Measurements from ENCODE around the gene HS3ST3A1.
"Not testable (repeated sequence)": the region's sequence is repeated elsewhere in the genome, so short reads cannot be mapped to it uniquely, and the experiment has no call there.

Gene HS3ST3A1

DNA sequence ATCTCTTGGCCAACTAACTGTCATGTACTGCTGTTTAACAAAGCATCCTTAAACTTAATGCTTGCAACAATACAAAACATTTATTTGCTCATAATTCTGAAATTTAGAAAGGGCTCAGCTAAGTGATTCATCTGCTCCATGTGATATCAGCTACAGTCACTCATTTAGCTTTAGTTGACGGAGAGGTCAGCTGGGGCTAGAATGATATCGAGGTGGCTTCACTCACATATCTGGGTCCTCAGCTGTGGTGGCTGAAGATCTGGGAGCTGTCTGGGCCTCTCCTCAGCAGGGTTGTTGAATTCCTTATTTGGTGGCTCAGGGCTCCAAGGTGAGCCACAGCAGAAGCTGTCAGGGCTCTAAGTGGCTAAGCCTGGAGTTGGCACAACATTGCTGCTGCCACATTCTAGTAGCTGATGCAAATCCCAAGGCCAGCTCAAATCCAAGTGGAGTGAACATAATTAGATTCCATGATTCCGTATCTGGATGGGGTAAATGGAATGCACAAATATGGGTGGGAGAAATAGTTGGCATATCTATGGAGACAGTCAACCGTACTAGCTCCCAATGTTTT, 62.8 kb downstream of the HS3ST3A1 start:
- DNase-seq (ENCODE audit: low read depth, low spot score): no peak

DNA sequence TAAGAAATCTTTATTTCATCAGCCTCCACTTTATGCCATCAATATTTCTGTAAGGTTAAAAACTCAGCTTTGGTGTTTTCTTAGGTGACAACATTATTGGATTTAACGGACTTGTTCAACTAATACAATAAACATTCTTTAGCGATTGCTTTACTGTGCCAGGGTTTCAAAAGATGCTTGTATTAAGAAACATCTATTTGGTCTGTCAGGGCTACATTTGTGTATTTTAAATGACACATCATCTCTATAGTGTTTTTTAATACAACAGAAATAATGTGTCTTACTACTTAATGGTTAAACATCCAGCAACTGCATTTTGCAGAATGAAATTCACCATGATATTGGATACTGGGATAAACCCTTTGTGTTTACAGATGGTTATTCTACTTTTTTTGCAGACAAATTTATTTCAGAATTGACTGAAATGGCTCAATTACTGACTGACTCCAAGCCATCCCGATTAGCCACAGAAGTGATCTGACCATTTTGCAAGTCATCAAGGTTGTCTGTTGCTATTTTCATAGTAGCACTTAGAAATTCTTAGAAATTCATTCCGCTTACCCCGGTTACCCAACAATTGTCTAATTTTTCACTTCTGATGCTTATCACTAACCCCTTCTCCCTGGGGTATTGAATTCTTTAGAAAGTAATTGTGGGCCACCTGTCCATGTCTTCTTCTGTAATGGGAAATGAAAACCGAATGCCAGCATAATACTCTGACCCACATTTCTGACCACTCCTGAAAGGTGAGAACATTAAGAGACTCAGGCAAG, 63.7 kb downstream of the HS3ST3A1 start:
- DNase-seq (ENCODE audit: low read depth, low spot score): no peak

DNA sequence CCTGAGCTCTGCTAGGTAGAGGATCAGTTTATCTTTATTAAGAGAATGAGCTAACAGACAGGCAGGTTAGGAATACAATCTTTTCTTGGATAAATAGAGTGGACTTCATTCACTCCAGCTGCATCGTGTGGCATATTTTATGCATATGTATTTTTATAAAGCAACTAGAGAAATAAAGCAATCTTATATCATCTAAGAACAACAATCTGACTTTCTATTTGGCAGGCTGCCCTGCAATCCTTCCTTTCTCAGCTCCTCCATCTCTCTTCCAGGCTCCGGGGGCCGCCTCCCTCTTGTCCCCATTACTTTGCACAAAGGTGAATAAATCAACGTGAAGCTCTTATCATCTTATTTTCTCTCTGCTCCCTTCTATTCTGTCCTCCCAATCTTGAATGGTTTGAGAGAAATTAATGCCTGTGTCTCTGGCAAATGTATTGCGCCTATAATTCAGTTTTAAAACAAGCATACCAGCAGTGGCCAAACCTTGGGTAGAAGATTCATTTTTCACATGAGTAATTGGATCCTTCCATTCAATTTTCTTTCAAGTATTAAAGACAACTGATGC, 64.5 kb downstream of the HS3ST3A1 start:
- no peak for DNase-seq (ENCODE audit: low read depth, low spot score)

DNA sequence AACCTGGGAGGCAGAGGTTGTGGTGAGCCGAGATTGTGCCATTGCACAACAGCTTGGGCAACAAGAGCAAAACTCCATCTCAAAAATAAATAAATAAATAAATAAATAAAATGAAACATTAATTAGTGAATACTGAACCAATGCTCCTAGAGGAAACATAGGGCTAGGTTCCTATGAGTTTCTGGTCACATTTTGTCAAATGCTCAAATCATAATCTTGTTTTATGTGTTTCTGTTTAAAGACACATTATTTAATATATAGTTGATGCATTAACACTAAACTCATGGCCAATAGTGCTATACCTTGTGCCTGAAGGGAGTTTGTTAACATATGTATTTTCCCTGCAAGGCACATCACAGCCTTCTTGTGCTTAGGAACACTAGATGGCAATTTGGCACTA, 66.8 kb downstream of the HS3ST3A1 start:
- DNase-seq (ENCODE audit: low read depth, low spot score): no peak

DNA sequence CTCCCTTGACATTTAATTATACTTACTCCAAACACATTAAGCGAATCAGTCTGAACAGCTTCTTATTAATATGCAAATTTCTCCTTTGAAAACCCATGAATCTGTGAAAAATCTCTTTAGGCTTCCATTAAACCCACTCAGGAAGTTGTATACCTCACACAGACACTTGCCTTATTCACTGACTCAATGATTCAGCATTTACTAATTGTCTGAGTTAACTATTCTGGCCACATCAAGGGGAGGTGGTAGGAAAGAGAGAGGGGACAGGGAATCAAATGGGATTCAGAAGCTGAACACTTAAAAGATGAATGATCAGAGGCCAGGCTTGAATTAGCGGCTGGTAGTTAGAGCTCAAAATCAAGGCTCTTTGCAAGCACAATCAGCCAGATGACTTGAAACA, 70.0 kb downstream of the HS3ST3A1 start:
- no peak for DNase-seq (ENCODE audit: low read depth, low spot score)

DNA sequence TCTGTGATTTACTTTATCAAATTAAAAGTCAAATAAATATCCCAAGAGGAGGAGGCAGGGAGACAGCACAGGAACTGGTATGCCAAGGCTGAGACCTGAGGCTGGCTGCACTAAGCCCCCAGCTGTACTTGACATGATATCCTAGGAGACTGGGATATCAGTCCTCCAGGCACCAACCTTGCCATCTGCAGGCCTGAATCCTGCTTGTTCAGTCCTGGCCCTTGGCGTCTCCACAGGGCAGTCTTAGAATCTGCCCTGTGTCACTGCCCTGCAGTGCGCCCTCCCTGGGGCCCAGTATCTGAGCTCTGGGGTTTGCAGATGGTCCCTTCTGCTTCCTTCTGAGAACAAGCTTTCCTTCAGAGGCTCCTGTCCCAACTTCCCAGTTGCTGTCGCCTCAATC, 75.9 kb downstream of the HS3ST3A1 start:
- DNase-seq (ENCODE audit: low read depth, low spot score): no peak

DNA sequence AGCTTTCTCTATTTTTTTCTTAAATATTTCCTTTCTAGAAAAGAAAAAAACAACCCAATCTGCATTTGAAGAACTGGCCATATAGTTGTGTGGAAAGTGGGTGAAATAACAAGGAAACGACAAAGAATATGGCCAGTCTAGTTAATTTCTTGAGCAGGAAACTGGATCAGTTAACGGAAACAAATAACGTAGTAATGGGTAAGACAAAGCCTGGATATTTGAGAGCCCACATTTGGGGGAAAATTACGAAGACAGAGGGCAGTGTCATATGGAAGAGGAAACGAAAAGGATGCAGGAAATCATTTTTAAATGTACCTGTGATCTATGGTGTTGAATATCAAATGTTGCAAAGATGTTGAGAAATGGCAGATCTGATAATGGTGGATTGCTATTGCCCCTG, 78.6 kb downstream of the HS3ST3A1 start:
- DNase-seq (ENCODE audit: low read depth, low spot score): no peak

DNA sequence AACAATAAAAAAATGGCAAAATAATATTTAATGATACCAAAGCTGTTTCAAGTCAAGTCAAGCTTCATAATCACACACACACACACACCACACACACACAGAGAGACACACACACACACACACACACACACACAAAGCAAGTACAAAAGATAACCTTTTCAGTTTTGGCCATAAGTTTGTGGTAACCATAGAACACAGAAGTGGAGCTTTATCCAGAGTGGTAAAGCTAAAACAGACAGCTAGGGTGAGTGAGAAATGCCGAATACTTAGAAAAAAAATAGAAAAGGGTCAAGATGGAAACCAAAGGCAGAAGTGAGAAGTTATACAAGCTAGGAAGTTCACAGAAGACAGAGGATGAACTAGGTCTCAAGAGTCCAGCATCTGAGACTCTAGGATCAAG, 79.0 kb downstream of the HS3ST3A1 start:
- no peak for DNase-seq (ENCODE audit: low read depth, low spot score)

DNA sequence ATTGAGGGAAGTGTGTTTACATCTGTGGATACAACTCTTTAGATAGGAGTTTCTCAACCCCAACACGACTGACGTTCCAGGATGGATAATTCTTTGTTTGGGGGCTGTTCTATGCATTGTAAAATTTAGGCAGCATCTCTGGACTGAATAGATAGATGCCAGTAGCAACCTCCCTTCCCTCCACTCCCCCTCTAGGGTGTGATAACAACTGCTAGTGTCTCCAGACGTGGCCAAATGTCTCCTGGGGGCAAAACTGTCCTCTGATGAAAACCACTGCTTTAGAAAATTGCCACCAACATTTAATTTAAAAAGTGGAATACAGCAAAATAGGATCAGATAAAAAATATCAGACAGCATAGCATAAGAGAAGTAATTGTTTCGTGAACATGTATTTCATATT, 79.9 kb downstream of the HS3ST3A1 start:
- no peak for DNase-seq (ENCODE audit: low read depth, low spot score)

DNA sequence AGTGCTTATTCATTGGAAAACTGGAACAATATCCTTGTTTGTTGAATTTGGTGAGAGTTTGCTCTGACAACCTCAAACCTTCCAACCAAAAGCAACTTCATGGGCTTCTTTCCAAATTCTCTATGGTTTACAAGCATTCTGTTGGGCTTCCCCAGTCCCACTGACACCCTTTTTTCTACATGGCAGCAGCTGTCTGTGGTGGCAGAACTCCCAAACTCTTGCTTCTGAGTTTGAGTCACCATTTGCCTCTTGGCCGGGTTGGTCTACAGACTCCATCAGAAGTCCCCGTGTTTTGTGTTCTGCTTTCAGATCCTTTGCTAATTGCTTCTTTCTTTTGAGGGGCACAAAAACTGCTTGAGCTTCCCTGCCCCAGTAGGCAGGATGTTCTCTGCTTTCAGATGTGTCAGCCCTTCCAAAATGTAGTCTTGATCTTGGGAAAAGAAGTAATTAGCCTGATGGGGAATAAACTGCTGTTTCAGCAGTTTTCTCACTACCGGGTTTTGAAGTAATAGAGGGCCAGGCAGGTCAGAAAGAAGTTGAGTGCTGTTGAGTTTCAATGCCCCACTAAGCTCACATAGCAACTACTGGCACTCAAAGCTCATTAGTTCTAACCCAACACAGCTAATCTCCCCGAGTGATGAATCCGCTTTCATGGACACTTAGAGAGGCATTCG, 80.7 kb downstream of the HS3ST3A1 start:
- no peak for DNase-seq (ENCODE audit: low read depth, low spot score)

DNA sequence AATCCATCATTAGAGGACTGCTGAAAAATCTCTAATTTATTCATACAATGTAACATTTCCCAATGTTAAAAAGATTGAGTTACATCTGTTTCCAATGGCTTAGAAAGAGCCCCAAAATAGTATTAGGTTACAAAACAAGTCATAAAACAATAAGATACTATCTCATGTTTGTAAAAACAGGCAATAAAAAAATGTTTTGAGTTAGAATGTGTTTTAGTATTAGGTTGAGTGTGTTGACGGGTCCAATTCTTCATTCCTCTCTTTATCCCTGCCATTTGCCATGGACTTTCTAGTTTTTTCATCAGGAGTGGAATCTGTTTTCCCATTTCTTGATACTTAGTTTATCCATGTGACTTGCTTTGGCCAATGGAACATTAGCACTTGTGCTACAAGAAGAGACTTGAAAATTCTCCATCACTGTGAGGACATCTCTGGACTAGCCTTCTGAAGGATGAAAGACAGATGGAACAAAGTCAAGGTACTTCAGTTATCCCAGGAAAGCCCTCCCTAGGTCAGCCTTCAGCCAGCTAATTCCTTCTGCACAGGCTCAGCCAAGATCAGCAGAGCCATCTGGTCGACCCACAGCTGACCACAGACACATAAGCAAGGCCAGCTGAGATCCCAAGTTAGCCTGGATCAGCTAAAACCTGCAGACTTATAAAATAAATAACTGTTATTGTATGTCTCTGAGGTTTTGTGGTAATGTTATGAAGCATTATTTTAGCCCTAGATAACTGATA, 83.3 kb downstream of the HS3ST3A1 start:
- no peak for DNase-seq (ENCODE audit: low read depth, low spot score)

DNA sequence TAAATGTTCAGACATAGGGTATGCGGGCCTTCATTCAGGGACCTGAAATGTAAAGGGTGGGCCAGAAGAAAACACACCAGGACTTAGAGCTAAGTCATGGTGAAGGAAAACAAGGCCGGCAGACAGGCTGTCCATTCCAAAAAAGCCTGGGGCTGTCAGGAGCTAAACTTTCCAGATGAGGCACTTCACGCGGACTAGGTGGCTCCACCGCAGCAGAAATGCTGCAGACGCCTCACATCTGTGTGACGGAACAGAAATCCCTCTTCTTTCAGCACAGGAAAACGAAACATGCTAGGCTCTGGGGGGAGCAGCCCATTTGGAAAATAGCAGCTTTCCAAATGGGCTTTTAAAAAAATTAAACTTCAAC, 88.7 kb downstream of the HS3ST3A1 start:
- DNase-seq (ENCODE audit: low read depth, low spot score): no peak

DNA sequence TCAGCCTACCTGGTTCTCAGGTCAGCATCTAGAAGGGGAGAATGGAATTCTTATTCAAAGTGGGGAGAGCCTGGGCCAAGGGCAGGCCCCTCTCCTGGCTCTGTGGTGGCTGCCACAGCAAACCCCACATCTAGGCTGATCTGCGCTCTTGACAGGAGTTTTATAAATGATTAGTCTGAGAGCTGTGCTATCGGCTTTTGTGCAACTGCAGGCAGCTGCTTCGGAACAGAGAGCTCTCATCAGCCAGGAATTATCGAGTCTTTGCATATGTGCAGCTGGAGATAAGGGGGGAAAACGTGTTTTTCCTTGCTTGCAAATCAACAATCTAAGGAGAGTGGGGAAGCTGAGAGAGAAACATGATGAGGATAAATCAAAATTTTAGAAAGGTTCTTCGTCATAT, 91.7 kb downstream of the HS3ST3A1 start:
- DNase-seq (ENCODE audit: low read depth, low spot score): no peak

DNA sequence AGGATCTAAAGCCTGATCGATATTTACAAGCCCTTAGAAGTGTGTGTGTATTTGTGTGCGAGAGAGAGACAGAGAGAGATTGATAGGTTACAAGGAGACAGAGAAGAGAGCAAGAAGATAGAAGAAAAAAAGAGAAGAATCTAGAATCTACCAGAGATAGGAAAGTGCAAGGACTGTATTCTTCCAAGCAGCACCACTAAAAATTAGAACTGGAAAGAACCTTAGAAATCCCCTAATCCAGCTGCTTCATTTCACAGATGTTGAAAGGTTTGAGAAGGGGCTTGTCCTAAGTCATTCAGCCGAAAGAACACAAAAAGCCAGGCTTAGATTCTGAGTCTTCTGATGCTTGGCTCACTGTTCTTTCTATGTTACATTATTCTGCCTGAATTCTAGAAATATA, 92.2 kb downstream of the HS3ST3A1 start:
- no peak for DNase-seq (ENCODE audit: low read depth, low spot score)

DNA sequence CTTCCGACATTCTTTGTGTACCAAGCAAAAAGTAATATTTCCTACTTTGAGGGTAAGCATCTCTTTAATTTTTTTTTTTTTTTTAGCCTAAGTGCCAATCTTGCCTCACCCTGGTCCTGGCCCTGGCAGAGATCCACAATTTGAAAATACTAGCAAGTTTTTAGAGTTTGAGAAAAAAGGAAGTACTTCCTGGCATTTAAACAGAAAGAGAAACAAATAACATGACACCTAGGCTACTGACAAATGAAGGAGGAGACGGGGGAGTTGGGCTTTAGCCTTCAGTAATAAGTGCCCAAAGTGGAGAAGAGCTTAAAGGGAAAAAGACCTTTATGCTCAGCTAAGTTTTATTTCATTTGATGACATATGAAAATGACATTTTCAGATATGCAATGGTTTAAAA, 92.8 kb downstream of the HS3ST3A1 start:
- DNase-seq (ENCODE audit: low read depth, low spot score): no peak

DNA sequence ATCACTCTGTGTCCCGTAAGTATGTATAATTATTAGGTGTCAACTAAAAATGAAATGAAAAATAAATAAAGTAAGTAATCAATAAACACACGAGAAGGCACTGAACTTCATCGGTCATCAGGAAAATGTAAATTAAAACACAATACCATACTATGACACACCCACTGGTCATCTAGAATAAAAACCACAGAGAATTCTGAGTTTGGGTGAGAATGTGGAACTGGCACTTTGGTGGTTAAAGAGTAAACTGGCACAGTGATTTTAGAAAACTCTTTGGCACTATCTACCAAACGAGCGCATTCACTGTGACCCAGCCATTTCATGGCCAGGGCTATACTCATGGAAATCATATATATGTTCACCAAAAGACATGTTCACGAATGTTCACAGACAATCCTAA, 98.2 kb downstream of the HS3ST3A1 start:
- DNase-seq (ENCODE audit: low read depth, low spot score): no peak

DNA sequence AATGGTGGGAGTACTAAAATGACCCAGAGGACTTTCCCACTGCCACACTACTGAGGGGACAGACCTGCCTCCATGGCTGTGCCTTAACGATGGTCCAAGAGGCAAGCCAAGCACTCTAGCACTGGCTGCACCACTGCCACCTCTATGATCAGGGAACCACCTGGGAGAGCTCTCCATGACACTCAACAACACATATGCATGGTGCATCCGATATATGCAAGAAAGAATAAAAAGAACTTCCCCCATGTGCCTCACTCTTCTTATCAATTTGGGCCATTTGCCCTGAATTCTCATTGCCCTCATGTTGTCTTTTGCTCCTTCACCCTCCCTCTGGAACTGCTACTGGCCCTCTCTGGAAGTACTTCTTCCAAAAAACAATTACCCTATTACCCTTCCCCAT, 99.5 kb downstream of the HS3ST3A1 start:
- DNase-seq (ENCODE audit: low read depth, low spot score): no peak

DNA sequence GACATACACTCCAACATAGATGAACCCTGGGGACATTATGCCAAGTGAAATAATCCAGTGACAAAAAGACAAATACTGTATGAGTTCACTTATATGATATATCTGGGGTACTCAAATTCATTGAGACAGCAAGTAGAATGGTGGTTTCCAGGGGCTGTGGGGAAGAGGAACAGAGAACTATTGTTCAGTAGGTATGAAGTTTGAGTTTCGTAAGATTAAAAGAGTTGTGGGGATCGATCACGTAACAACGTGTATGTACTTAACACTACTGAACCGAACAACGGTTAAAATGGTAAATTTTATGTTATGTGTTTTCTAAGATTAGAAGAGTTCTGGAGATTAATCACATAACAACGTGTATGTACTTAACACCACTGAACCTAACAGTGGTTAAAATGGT, 100.8 kb downstream of the HS3ST3A1 start:
- no peak for DNase-seq (ENCODE audit: low read depth, low spot score)

DNA sequence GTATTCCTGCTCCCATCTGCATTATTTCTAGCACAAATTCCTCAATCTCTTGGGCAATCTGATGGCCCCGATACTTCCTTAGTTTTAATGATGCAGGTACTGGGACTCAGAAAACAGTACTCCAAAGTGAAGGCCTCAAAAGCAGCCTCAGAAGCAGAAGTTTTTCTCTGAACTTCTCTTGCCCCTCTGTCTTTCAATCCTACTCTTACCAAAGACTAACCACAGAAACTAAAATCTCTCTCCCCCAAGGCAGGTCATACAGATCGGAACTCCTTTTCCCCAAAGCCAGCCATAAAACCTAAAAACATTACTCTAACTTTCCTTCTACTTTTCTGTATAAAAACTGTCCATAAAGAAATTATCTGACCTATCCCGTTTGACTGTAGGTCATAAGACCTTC, 103.5 kb downstream of the HS3ST3A1 start:
- no peak for DNase-seq (ENCODE audit: low read depth, low spot score)

DNA sequence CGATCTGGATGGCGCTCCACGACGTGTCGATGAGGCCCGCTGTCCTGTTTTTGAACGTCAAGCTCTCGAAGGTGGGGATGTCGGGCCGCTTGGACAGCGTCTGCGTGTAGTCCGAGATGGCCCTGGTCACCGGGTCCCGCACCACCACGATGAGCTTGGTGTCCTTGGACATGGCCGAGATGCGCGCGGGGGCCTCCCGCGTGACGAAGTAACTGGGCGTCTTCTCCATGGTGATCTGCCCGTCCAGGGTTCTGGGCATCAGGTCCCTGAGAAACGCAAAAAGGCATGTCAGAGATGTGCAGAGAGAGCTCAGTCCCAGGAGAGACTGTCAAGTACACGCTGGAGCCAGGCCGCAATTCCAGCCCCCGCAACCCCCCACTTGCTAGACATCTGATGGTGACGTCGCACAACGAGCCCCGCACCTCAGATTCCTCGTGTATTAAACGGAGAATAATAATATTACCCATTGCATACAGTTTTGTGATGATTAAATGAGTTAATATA, 105.1 kb downstream of the HS3ST3A1 start:
- DNase-seq (ENCODE audit: low read depth, low spot score): not testable (repeated sequence)

DNA sequence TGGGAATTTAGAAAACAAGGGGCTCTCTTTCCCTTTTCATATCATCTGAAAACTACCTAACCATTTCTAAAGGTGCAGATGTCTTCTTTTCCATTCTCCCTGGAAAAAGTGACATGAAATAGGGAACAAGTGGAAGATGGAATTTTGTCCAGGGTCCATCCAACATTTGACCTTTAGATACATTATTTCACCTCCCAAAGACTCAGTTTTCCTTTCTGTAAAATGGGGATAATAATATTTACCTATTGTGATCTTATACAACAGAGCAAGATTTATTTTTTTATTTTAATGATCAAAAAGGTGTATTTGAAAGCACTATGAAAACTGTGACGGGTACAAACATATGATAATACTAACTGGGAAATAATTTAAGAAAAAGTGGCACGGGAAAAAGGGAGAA, 106.3 kb downstream of the HS3ST3A1 start:
- DNase-seq (ENCODE audit: low read depth, low spot score): no peak

DNA sequence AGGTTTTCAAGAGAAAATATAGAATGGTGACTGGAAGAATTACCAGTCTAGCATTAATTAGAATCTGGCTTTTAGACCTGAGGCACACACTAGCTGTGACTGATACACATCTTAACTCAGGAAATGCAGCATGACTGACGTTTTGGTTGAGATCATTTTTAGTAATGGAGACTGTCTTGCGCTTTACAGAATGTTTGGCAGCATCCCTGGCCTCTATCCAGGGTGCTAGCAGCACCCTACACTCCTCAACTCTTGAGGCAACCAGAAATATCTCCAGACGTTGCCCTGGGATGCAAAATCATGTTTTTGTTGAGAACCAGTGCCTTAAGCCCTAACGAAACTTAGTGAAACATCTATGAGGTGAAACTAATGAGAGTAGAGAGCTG, 109.0 kb downstream of the HS3ST3A1 start:
- DNase-seq (ENCODE audit: low read depth, low spot score): no peak

Measured in activated naive CD8-positive, alpha-beta T cell treated with anti-CD3 and anti-CD28 coated beads, Interleukin-2, amount 50 U/mL, for 16 hours (primary cell).